Lower leg skin (tissue), 3 donors: ENCODE results near the gene IL17B.

Experiments used
- POLR2A ChIP-seq, 2 donors: fragments of 450-650 bp; IDR thresholded peaks; one replicate each; pipeline ENCODE4 v1.6.1; 2016 to 2017; ENCODE audit warnings: antibody characterized with exemption in 2 of 2, mild to moderate bottlenecking in 1 of 2, moderate library complexity in 1 of 2
- TF ChIP-seq, protein P1 (sequence below), 3 donors: fragments of 450-650 bp; IDR thresholded peaks; one replicate each; pipeline ENCODE4 v1.5.1; 2016; ENCODE audit warnings: antibody characterized with exemption in 3 of 3, mild to moderate bottlenecking in 3 of 3, moderate library complexity in 2 of 3

DNA sequence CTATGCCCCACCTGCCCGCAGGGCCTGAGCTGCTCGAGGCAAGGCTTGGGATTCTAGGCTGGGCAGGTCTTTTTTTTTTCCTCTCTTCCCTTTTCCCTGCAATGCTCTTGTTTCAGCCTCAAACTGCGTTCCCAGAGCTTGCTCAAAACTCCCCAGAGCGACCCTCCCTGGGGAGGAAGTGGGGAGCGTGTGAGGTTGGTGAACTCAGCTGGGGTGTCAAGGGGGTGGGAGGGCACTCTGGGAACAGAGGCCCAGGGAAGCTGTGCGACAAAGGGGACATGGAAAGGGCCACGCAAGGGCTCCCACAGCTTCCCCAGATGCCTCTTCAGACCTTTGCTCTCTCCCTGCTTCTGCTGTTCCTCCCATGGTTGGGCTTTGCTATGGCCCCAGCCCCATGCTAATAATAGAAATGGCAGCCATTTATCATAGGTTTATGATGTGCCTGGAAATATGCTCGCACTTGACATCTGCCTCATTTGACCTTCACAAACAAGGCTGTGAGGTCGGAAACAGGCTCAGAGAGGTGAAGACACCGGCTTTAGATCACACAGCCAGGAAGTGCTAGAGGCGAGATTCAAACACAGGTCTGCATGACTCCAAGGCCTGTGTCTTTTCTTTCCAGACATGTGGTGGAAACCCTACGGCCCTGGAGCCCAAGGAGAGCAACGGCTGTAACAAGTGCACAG, 40.9 kb upstream of the IL17B start:
- no peak for TF ChIP-seq POLR2A (IDR thresholded peaks at IDR 0.05)
- TF ChIP-seq, protein P1, sequence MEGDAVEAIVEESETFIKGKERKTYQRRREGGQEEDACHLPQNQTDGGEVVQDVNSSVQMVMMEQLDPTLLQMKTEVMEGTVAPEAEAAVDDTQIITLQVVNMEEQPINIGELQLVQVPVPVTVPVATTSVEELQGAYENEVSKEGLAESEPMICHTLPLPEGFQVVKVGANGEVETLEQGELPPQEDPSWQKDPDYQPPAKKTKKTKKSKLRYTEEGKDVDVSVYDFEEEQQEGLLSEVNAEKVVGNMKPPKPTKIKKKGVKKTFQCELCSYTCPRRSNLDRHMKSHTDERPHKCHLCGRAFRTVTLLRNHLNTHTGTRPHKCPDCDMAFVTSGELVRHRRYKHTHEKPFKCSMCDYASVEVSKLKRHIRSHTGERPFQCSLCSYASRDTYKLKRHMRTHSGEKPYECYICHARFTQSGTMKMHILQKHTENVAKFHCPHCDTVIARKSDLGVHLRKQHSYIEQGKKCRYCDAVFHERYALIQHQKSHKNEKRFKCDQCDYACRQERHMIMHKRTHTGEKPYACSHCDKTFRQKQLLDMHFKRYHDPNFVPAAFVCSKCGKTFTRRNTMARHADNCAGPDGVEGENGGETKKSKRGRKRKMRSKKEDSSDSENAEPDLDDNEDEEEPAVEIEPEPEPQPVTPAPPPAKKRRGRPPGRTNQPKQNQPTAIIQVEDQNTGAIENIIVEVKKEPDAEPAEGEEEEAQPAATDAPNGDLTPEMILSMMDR (IDR thresholded peaks at IDR 0.05): no peak
